Smooth muscle cell (in vitro differentiated cells): ENCODE data around the gene MAP3K14. TPM values are rescaled to one million over a fixed set of nuclear protein-coding genes. Genes with fewer than 3 reads are reported as not detected.

Experiments used
- DNase-seq: peaks from one replicate; lab custom pipeline; 2025; ENCODE audit not compliant: unreplicated experiment; lab: John Stamatoyannopoulos, UW
- H2AFZ ChIP-seq: fragments of 200-600 bp; sonication (generic); 2 replicates; pipeline ENCODE4 v1.6.0; 2016; ENCODE audit warnings: antibody characterized with exemption, low read depth, mild to moderate bottlenecking
- H3F3A ChIP-seq: fragments of 200-600 bp; sonication (generic); 2 replicates; pipeline ENCODE4 v1.6.0; 2017; ENCODE audit warnings: antibody characterized with exemption, low read depth
- H3K27ac ChIP-seq: fragments of 200-600 bp; sonication (generic); 2 replicates; pipeline ENCODE4 v1.5.1; 2016; ENCODE audit warnings: low read depth, mild to moderate bottlenecking
- H3K27me3 ChIP-seq: fragments of 200-600 bp; sonication (generic); 2 replicates; pipeline ENCODE4 v1.6.1; 2016; ENCODE audit warnings: low read depth, mild to moderate bottlenecking
- H3K36me3 ChIP-seq: fragments of 200-600 bp; sonication (generic); 2 replicates; pipeline ENCODE4 v1.5.1; 2016; ENCODE audit warnings: low read depth
- H3K4me1 ChIP-seq: fragments of 200-600 bp; sonication (generic); 2 replicates; pipeline ENCODE4 v1.5.1; 2016; ENCODE audit warnings: low read depth
- H3K4me2 ChIP-seq: fragments of 200-600 bp; sonication (generic); 2 replicates; pipeline ENCODE4 v1.6.0; 2016; ENCODE audit warnings: mild to moderate bottlenecking
- H3K4me3 ChIP-seq: fragments of 200-600 bp; sonication (generic); 2 replicates; pipeline ENCODE4 v1.5.1; 2016; ENCODE audit warnings: mild to moderate bottlenecking
- H3K79me2 ChIP-seq: fragments of 200-600 bp; sonication (generic); 2 replicates; pipeline ENCODE4 v1.6.0; 2016; ENCODE audit warnings: low read depth, mild to moderate bottlenecking
- H3K9ac ChIP-seq: fragments of 200-600 bp; sonication (generic); 2 replicates; pipeline ENCODE4 v1.6.0; 2016; ENCODE audit warnings: low read depth
- H3K9me3 ChIP-seq: fragments of 200-600 bp; sonication (generic); replicated peaks from 2 replicates; pipeline ENCODE4 v1.5.1; 2016; ENCODE audit warnings: low read depth
- H4K20me1 ChIP-seq: fragments of 200-600 bp; sonication (generic); 2 replicates; pipeline ENCODE4 v1.6.0; 2016; ENCODE audit warnings: low read depth
- WGBS: methylation state at CpG from one replicate; pipeline ENCODE4 v1.1.7; 2016; ENCODE audit warnings: low lambda C conversion rate; 5-methylcytosine and 5-hydroxymethylcytosine counted together
- polyA plus RNA-seq: library from polyadenylated mRNA; unstranded; fragments of >200 nt; fragmentation: Nextera tagmentation; extraction: Ambion mirVana; gene quantifications from 2 replicates; pipeline ENCODE4 v1.2.1, GENCODE V29; 2016
- total RNA-seq: library from RNA; depleted of rRNA; stranded (reverse); fragments of >200 nt; gene quantifications from 2 replicates; pipeline ENCODE4 v1.2.3, GENCODE V29; 2014
- TF ChIP-seq, protein P1 (sequence below): fragments of 200-600 bp; sonication (generic); IDR thresholded peaks from 2 replicates; pipeline ENCODE4 v1.5.1; 2017; ENCODE audit warnings: borderline replicate concordance, mild to moderate bottlenecking, antibody characterized with exemption; ENCODE audit not compliant: insufficient read depth, poor library complexity, severe bottlenecking

MAP3K14 gene
- total and polyA plus RNA-seq, 2 experiments from 2014 or later: 1.7 to 1.8 TPM

DNA sequence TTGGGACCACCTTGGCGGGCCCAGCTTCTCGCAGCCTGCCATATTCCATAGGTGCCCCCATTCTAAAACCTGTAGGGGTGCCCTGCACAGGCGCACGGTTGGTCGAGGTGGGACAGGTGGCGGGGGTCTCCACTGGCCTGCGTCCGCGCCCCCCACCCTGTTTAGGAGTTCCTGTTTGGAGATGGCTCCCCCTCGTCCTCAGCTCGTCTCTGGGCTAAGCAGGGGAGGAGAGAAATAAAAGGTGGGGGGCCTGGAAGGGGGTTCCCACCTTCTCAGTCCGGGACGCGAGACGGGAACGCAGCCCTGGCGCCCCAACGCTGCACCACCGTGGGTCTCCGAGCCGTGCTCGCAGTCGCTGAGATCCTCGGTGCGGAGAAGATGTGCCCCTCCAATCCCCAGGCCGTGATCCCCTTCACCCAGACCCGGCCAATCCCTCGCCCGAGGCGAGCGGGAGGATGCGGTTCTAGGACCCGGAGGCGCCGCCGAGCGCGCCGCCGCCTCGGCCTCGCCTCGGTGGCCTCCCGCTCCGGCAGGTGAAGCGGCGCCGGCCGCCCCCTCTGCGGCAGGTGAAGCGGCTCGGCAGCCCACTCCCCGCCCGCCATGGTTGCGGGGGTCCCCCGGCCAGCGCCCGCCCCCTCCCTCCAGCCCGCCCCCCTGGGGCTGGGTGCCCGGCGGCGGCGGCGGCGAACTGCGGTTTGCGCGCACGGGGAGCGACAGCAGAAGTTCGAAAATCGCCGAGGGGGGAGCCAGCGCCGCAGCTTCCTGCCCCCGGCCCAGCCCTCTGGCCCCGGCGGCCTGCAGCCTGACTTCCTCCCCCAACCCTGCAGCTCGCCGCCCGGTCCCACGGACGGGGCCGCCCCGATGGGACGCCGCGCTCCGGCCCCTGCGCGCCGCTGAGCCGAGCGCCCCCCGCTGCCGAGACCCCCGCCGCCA lies 95.5 kb downstream of the MAP3K14 start, which contains the start of gene FMNL1:
FMNL1 (plus strand) TSS at position 805 of the 933 bp plus-strand sequence. CDS start 240 bp downstream, outside the sequence.
- TF ChIP-seq, protein P1, sequence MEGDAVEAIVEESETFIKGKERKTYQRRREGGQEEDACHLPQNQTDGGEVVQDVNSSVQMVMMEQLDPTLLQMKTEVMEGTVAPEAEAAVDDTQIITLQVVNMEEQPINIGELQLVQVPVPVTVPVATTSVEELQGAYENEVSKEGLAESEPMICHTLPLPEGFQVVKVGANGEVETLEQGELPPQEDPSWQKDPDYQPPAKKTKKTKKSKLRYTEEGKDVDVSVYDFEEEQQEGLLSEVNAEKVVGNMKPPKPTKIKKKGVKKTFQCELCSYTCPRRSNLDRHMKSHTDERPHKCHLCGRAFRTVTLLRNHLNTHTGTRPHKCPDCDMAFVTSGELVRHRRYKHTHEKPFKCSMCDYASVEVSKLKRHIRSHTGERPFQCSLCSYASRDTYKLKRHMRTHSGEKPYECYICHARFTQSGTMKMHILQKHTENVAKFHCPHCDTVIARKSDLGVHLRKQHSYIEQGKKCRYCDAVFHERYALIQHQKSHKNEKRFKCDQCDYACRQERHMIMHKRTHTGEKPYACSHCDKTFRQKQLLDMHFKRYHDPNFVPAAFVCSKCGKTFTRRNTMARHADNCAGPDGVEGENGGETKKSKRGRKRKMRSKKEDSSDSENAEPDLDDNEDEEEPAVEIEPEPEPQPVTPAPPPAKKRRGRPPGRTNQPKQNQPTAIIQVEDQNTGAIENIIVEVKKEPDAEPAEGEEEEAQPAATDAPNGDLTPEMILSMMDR: no peak
- Histone ChIP-seq H3K27me3 (peaks cover 42% of the 10 kb centered on the region), H2AFZ (no peak within 1 kb of the TSS), H3K9me3 (no peaks in the 10 kb centered on the region), H3F3A (peaks cover 4% of the 10 kb centered on the region), H3K36me3 (no peaks in the 10 kb centered on the region), H4K20me1 (no peaks in the 10 kb centered on the region), H3K79me2 (no peaks in the 10 kb centered on the region), H3K4me1 (no peaks in the 10 kb centered on the region), H3K4me3 (peak within 1 kb of the TSS; percentile 54), H3K9ac (no peak within 1 kb of the TSS), H3K4me2 (peak within 1 kb of the TSS; percentile 91), H3K27ac (no peak within 1 kb of the TSS)
- 8% methylated on average over 59 of the region's 98 CpGs for WGBS
- DNase-seq: no peak

DNA sequence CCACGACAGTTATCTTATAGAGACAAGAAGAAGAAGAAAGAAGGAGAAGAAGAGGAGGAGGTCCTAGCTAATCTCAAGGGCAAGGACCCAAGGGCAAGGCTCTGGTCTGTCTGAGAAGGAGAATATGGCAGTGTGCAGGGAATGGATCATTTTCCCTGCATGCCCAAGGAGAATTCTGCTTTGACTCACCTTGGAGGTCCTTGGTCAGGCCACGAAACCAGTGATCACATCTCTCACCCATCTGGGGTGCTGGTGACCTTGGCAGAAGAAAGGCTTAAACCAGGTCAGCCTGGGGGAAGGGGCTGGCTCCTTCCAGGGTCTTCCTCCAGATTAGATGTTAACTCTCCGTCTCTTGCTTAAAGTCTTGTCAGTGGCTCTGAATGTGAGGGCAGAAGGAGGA lies 96.7 kb downstream of the MAP3K14 start:
- TF ChIP-seq, protein P1: no peak
- H3K27me3 ChIP-seq: peaks cover 42% of the 10 kb centered on the region
- H3K79me2 ChIP-seq: no peaks in the 10 kb centered on the region
- H3K36me3 ChIP-seq: no peaks in the 10 kb centered on the region
- no peaks in the 10 kb centered on the region for H3K9me3 ChIP-seq
- H3F3A ChIP-seq: peaks cover 4% of the 10 kb centered on the region
- no peak overlapping the region for H3K27ac ChIP-seq
- H3K4me3 ChIP-seq: no peak overlapping the region
- no peaks in the 10 kb centered on the region for H4K20me1 ChIP-seq
- no peak overlapping the region for H2AFZ ChIP-seq
- no peak overlapping the region for H3K9ac ChIP-seq
- DNase-seq: no peak
- H3K4me2 ChIP-seq: no peak overlapping the region
- 81% methylated on average over 3 of the region's 3 CpGs for WGBS
- no peaks in the 10 kb centered on the region for H3K4me1 ChIP-seq

DNA sequence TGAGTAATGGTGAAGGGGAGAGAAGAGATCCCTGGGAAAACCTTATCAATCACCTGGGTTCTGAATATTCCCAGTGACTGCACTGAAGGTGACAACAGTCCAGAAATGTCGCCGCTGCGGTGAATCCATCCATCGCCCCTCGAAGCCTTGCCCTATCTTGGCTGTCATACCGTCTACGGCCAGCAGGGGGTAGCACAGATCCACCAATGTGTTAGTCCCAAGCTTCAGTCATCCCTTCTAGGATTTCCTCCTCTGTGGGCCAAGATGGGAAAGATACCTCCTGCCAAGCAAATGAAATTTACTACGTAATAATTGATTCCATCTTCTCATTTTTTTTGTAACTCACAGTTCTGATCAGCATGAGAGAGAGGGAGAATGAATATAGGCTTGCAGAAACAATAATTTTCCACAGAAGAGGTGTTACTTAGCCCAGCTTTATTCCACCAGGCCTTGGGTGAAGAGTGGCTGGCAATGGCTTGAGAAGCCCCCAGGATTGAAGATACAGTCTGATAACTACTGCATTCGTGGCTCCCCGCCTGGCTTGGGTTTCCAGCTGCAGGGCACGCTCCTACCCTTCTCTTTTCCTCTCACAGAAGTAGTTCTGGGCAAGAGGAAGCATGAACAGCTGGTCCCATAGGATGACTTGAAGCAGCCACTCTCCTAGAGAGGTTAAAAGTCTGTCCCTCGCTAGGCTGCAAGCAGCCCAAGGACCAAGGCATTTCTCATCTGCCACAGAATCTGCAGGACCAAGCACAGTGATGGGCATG lies 97.7 kb downstream of the MAP3K14 start:
- Histone ChIP-seq H2AFZ (no peak overlapping the region), H3K9me3 (no peaks in the 10 kb centered on the region), H3F3A (peaks cover 4% of the 10 kb centered on the region), H3K27me3 (peaks cover 39% of the 10 kb centered on the region), H3K4me1 (no peaks in the 10 kb centered on the region), H3K4me3 (no peak overlapping the region), H3K9ac (no peak overlapping the region), H3K36me3 (no peaks in the 10 kb centered on the region), H3K4me2 (peak overlapping the region; percentile 44), H3K79me2 (no peaks in the 10 kb centered on the region), H3K27ac (no peak overlapping the region), H4K20me1 (no peaks in the 10 kb centered on the region)
- WGBS: 12% methylated on average over 12 of the region's 12 CpGs
- TF ChIP-seq, protein P1: peak; percentile 96
- DNase-seq: peak; percentile 64

Other genes starting within 250 kb of the MAP3K14 start
- gene PLCD3, start 184.5 kb downstream of the MAP3K14 start, total RNA-seq: 24.0 and 43.3 TPM in 2 replicates
- 33.4 and 33.7 TPM in 2 replicates for gene PLCD3, start 184.5 kb downstream of the MAP3K14 start, polyA plus RNA-seq
- 0.49 and 4.6 TPM in 2 replicates for gene ACBD4, start 181.3 kb downstream of the MAP3K14 start, total RNA-seq
- gene ACBD4, start 181.3 kb downstream of the MAP3K14 start, polyA plus RNA-seq: 5.0 and 5.9 TPM in 2 replicates
- 9.3 and 13.7 TPM in 2 replicates for gene HEXIM1, start 168.5 kb downstream of the MAP3K14 start, total RNA-seq
- gene HEXIM1, start 168.5 kb downstream of the MAP3K14 start, polyA plus RNA-seq: 9.4 TPM in 2 replicates
- 3.4 TPM in 2 replicates for gene HEXIM2, start 155.1 kb downstream of the MAP3K14 start, total RNA-seq
- gene HEXIM2, start 155.1 kb downstream of the MAP3K14 start, polyA plus RNA-seq: 6.1 and 6.8 TPM in 2 replicates
- 0.90 TPM in 1 of 2 replicates, not detected in the other for gene FMNL1, start 95.1 kb downstream of the MAP3K14 start, total RNA-seq
- 0.37 and 1.3 TPM in 2 replicates for gene FMNL1, start 95.1 kb downstream of the MAP3K14 start, polyA plus RNA-seq
- not detected in 2 replicates for gene SPATA32, start 54.9 kb downstream of the MAP3K14 start, total RNA-seq
- 0.27 TPM in 1 of 2 replicates, not detected in the other for gene SPATA32, start 54.9 kb downstream of the MAP3K14 start, polyA plus RNA-seq
- 3.0 and 3.6 TPM in 2 replicates for gene ARHGAP27, start 115.8 kb upstream of the MAP3K14 start, total RNA-seq
- gene ARHGAP27, start 115.8 kb upstream of the MAP3K14 start, polyA plus RNA-seq: 3.7 and 9.0 TPM in 2 replicates
- 14.8 and 15.1 TPM in 2 replicates for gene PLEKHM1, start 173.7 kb upstream of the MAP3K14 start, total RNA-seq
- 8.7 and 9.8 TPM in 2 replicates for gene PLEKHM1, start 173.7 kb upstream of the MAP3K14 start, polyA plus RNA-seq